ENCODE data around the gene SLC35D2.

Gene SLC35D2

DNA sequence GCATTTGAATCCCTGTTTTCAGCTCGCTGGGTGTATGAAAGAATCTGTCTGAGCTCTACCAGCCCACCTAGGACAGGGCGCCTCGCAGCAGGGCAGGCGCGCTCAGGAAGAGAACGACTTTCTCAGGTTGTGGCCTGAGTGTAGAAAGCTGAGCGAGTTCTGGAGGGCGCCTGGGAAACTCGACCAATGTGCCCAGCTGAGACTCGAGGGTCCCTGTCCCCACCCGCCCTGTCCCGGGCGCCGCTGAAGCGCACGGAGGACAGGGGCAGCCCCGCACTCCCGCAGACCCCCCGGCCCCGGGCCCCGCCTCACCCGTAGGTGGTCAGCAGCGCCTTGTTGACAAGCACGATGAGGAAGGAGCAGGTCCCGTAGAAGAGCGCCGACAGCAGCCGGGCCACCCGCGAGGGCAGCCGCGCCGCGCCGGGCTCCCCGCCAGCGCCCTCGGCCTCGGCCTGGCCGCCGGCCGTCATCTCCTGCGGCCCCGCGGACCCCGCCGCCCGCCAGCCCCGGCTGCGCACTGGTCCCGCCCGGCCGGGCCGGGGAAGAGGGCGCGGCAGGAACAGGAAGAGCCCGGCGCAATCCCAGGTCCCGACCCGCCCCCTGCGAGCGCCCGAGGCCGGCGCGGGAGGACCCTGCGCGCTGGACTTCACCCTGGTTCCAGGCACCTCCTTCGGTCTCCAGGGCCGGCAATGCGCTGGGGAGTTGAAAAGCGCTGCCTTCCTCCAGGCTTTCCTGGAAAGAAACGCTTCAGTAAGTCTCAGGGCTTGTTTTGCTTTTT, at the start of gene SLC35D2:
Gene SLC35D2, minus strand, starts transcription at position 547 of the 778 bp plus-strand sequence. Its CDS starts 77 bp downstream, at position 470.
- peak; percentile 78 for DNase-seq (ENCODE audit: low spot score)

DNA sequence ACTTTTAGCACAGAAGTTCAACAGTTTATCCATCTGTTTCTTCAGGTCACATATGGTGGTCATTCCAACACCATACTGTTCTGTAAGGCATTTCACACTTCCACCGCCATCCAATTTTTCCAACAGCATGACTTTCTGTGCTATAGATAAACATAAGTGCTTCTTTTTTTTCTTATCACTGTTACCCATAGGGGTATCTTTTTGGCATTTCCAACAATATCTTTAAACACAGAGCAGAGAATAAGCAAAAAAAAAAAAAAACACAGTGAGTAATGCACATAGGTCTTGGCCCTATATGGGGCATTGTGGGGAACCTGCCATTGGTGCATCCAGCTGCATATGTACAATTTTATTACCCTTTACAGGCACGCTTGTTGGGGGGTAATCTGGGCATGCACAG, 46.9 kb upstream of the SLC35D2 start:
- no peak for DNase-seq (ENCODE audit: low spot score)

DNA sequence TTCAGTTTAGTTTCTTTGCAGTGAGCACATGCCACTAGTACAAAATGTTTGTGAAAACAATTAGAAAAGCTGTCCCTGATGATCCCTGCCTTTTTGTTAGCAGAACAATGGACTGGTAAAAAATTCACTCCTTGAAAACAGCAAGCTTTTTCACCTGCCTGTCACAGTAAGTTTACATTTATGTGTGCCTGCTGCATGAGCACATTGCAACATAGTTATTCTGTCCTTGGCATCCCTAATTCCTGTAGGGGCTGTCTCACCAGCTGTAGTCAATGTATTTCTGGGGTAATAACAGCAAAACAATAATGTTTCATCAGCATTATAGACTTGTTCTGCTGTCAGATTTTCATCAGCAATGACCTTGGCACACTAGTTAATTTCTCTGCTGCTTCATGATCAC, 46.2 kb upstream of the SLC35D2 start:
- no peak for DNase-seq (ENCODE audit: low spot score)

DNA sequence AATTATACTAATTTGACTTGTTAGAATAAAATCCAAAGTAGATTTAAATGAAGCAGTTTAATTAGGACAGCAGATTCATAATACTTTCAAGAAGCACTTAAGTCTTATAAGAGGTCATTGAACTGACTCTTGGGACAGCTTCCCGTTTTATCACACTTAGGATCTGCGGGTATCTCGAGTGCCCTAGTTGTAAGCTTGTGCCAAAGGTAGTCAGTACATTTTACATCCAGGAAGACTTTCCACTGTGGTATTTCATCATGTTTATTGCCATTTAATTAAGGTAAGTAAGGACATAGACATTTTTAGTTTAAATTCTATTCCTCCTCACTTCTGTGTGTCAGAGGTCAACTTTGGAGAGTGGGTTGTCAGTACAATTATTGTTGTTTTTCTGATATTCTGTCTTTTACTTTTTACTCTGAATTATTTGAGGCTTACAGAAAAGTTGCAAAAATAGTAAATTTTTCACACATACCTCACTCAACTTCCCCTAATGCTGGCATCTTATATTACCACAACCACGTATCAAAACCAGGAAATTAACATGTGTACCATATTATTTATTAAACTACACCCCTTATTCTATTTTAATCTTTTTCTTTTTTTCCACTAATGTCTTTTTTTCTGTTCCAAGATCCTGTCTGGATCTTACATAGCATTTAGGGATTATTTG, 42.1 kb upstream of the SLC35D2 start:
- no peak for DNase-seq (ENCODE audit: low spot score)

DNA sequence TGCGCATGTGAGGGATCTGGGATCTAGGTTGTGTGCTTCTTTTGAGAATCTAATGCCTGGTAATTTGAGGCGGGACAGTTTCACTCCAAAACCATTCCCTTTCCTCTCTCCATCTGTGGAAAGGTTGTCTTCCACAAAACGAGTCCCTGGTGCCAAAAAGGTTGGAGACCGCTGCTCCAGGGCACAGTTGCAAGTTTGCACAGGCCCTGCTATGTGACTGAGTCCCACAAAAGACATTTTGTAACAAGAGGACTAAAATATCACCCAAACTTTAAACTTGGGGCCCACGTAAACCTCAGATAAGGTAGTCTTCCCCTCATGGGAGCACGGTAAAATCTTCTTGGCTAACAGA, 40.5 kb upstream of the SLC35D2 start:
- DNase-seq (ENCODE audit: low spot score): no peak

DNA sequence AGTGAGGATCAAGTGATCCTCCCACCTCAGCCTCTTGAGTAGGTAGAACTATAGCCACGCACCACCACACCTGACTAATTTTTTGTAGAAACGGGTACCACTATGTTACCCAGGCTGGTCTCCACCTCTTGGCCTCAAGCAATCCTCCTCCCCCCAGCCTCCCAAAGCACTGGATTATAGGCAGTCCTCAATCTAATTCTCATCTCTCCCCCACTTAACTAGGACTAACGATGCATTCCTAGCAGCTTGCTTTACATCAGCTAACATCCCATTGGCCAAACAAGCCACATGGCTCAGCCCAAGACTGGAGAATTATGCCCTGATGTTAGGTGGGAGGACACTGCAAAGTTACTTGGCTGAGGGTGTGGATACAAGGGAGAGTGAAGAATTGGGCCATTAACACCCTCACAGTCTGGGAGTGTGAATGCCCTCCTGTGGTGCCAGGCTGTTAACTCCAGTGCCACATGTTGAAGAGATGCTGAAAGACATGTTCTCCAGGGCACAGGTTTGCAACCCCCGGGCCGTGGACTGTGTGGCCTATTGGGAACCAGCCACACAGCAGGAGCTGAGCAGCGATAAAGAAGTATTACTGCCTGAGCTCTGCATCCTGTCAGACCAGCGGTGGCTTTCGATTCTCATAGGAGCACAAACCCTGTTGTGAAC, 39.9 kb upstream of the SLC35D2 start:
- no peak for DNase-seq (ENCODE audit: low spot score)

DNA sequence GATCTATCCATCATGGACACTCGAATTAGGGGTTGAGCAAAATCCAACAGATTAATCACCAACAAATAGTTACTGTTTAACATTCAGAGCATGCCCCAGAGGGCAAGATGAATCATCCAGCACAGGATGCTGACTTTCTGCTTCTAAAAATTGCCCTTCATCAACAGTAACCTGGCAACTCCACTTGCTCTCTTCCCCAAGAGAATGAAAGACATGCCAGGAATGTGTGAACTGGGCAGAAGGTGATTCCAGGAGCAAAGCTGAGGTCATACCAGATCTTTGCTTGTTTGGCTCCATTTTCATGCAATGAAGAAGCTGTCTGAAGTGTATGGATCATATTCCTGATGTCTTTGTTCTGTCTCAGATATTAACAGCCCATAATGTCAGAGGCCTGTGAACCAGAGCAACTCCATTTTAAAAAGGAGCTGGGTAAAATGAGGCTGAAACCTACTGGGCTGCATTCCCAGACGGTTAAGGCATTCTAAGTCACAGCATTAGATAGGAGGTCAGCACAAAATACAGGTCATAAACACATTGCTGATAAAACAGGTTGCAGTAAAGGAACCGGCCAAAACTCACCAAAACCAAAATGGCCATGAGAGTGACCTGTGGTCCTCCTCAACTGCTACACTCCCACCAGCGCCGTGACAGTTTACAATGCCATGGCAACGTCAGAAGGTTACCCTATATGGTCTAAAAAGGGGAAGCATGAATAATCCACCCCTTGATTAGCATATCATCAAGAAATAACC, 37.1 kb upstream of the SLC35D2 start:
- peak; percentile 87 for DNase-seq (ENCODE audit: low spot score)

DNA sequence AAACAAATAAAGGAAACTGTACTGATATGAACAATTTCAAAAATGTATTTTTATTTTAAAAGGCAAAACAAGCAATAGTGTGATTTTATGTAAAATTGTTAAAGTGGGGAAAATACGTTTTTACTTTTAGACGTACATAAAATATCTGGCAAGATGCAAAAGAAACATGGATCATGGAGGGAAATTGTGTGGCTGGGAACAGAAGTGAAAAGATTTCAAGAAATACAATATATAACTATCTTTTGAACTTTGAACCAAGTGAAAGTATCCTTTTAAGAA, 36.1 kb upstream of the SLC35D2 start:
- no peak for DNase-seq (ENCODE audit: low spot score)

DNA sequence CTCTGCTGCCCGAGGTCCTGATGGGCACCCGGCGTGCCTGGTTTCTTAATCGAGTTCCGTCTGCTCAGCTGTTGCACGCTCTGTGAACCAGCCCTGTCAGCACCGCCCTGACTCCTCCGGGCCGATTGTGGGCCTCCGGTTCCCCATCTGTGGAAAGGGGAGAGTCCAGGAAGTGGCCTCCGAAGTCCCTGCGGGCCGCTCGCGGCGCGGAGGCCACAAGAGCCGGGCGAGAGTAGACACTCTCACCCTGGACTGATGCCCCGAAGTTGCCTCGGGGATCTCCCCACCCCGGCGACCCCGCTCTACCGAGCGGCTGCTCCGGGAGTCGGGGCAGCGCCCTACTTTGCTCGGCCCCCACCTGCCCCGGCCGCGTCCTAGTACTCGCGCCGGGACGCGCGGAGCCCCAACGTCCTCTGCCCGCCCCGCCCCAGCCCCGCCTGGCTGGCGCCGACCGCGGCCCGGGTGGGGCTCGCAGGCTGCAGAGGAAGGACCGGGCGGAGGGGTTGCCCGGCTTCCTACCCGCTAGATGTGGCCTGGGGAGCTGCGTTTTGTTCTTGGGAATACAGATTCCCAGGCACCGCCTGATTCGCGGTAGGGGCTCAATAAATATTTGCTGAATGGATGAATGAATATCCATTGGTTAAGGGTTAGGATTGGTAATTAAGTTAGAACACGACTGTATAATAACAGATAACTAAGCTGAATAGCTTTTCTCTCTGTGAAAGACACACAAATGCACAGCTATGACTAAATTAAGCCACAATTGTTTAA, 35.6 kb upstream of the SLC35D2 start:
- peak; percentile 56 for DNase-seq (ENCODE audit: low spot score)

DNA sequence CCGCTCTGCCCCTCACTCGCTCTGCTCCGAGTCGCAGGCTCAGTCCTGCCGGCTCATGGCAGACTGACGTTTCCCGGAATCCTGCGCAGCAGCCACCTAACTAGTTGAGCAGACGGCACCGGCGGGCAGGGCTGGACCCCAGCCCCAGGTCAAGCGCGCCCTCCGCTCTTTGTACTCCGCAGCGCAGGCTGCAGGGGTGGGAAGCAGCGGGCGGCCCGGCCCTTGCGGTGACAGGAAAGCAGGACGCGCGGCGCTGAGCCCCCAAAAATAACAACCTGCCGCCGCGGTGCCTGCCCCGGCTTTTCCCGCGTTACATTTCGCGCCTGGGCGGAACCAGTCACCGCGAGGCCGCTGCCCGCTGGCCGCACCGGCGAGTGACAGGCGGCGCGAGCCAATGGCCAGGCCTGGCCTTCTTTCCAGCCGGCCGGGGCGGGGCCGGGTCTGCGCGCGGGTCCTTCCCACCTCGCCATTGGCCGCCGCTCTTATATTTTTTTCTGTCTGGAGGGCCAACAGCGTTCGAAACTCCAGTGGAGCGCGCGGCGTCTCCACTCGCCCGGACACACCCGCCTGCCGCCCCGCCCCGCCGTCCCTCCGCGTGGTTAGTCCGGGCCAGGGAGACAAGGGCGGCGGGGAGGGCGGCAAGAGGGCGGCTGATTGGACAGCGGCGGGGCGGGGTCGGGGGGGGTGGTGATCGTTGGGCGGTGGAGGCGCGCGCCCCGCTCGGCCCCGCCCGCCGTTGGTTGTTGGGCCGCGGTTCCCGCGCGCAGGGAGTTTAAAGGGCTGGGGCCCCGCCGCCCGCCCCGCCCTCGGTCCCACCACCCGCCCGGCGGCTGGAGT, 34.8 kb upstream of the SLC35D2 start, which contains the start of gene ZNF367:
Gene ZNF367, minus strand, starts transcription at position 288 of the 837 bp plus-strand sequence. CDS start 338 bp downstream, outside the sequence.
- DNase-seq (ENCODE audit: low spot score): peak; percentile 97

DNA sequence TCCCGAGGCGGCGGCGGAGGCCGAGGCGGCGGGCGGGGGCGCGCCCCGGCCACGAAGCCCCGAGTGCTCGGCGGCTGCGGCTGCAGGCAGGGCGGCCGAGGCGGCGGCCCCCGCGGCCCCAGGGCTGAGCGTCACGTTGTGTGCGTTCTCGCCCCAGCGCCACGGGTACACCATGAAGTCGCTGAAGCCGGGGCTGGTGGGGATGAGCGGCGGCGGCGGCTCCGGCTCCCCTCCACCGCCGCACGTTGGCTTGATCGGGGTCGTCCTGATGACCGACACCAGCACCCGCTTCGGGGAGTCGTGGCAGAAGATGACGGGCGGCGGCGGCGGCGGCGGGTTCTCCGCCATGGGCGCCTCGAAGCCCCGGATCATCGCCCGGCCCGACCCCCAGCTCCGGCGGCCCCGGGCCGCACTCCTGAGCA, 34.2 kb upstream of the SLC35D2 start:
- no peak for DNase-seq (ENCODE audit: low spot score)

DNA sequence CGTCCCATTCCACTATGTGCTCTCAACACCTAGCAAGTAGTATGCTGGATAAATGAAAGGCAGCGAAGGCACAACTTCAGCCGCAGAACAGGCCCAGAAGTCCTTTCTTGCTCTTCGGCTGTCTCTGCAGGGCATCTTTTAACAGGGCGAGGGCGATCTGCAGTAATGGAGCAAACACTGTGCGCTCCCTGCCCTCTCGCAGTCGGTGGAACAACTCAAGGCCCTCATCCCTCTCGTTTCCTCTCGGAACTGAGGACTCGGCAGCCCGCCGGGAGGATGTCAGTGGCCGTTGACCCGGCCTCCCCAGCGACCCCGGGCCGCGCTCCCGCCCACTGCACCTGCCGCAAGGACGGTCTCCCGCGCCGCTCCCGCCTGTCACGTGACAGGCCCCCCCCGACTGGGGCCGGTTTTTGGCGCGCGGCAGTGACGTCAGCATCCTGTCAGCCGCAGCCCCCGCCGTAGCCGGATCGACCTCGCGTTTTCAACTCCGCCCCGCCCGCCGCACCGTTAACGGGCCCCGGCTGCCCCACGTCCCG, 33.6 kb upstream of the SLC35D2 start:
- DNase-seq (ENCODE audit: low spot score): peak; percentile 83

DNA sequence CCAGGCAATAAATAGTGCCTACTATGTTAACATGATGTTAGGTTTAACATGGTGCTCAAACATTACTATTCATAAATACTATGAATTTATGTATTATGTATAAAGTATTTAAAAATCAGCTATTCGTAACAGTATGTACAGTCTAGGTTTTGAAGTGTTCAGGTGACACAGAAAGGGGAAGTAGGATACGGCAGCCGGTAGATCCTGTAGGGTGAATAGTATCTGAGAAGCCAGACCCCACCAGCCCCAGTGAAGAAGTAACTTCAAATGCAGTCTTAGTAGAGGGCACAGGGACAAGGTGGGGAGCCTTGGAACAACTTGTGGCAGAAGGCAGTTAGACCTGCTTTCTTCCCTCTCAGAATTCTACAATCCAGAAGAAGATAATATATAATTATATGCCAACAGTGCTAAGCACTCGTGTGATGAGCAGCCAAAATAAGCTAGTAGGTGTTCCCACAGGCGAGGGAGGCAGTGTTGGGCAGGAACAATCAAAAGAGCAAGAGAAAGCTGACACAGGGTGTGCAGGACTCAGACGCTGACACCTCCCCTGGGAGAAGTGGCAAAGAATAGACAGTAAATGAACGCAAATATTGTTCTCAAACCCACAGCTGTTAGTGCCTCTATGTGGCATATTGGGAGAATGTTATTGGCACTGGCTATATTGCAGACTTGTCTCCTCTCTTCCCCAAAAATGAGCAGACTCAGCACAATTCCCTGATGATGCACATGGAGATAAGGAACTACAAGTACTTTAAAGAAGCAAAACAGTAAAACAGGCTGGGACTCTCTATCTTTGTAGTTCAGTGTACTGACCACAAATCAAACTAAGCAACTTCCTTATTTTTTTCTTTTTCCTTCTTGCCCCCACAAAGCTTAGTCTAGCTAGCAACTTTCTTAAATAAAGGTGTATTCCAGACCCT, 30.1 kb upstream of the SLC35D2 start:
- no peak for DNase-seq (ENCODE audit: low spot score)

DNA sequence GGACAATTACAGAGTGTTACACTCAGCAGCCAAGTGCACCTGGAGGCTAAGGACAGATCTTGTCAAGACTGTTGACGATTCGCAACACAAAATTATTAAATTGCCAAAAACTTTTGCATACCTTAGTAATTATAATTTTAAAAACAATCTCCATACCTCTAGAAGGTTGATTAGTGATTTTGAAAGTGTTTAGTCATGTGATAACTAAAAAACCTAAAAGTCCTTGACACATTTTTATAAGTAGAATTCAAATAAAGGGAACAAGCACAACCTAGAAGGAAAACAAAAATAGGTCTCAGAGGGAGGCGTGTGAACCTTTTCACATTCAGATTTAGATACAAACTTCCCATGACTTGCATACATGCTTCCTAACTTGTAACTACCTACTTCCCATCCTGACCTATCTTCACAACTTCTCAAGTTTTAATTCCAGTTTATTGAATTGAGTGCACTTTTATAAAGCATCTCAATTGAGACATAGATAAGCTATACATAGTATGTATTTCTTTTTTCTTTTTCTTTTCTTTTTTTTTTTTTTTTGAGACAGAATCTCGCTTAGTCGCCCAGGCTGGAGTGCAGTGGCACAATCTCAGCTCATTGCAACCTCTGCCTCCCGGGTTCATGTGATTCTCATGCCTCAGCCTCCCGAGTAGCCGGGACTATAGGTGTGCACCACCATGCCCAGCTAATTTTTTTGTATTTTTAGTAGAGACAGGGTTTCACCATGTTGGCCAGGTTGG, 28.8 kb upstream of the SLC35D2 start:
- no peak for DNase-seq (ENCODE audit: low spot score)

DNA sequence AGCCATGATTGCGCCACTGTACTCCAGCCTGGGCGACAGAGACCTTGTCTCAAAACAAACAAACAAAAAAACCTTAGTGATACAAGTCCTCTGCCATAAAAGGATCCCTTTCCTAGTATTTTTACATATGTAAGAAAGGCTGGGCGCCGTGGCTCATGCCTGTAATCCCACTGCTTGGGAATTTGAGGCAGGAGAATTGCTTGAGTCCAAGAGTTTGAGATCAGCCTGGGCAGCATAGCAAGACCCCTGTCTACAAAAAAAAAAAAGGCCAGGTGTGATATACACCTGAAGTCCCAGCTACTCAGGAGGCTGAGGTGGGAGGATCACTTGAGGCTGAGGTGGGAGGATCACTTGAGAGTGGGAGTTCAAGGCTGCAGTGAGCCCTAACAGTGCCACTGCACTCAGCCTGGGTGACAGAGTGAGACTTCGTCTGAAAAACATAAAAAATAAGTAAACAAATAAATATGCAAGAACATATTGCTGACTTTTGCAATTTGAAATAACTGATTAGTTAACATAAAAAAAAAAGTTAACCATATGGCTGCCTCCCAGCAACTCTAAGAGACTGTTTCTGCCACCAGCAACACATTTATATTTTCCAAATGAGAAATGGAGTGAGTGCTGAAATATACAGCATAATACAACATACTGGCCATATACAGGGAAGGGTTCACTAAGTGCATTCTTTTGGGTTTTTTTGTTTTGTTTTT, 27.8 kb upstream of the SLC35D2 start:
- DNase-seq (ENCODE audit: low spot score): no peak

DNA sequence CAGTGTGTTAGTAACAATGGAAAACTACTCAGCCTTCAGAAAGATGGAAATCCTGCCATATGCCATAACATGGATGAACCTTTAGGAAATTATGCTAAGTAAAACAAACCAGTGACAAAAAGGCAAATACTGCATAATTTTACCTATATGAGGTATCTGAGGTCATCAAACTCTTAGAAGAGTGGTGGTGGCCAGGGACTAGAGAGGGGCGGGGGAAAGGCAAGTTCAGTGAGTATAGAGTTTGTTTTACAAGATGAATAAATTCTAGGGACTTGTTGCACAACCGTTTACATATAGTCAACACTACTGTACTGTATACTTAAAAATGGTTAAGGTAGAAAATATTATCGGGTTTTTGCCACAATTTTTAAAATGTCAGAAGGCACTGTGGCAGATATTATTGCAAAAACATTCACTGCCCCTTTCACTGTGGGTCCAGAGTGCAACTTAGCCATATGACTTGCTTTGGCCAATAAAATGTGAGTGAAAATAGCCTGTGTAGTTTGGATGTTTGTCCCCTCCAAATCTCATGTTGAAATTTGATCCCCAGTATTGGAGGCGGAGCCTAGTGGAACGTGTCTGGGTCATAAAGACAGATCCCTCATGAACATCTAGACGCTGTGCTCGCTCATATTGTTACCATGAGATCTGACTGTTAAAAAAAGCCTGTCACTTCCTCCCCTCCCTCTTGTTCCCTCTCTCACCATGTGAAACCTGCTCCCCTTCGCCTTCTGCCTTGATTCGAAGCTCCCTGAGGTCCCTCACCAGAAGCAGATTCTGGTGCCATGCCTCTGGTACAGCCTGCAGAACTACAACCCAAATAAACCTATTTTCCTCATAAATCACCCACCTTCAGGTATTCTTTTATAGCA, 25.1 kb upstream of the SLC35D2 start:
- DNase-seq (ENCODE audit: low spot score): no peak

Measured in LoVo (cell line).